Measurements from ENCODE around the gene TAS2R31.

DNA sequence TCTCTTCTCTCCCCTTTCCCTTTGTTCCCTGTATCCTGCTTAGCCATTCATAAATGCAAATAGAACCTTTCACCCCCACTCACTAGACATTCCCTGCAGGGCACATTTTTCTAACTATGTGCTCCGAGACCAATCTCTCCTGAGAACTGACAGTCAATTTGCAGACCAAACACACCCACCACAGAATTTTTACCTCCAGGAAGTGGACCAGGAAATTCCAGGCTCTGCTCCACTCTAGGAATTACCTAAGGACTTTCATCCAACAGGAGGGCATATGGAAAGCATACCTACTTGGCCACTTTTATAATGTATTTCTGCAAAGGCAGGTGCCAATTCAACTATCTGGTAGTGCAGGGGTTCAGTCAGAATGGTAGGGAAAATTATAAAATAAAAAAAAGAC lies 39.8 kb upstream of the TAS2R31 start:
- TF ChIP-seq, protein P1, sequence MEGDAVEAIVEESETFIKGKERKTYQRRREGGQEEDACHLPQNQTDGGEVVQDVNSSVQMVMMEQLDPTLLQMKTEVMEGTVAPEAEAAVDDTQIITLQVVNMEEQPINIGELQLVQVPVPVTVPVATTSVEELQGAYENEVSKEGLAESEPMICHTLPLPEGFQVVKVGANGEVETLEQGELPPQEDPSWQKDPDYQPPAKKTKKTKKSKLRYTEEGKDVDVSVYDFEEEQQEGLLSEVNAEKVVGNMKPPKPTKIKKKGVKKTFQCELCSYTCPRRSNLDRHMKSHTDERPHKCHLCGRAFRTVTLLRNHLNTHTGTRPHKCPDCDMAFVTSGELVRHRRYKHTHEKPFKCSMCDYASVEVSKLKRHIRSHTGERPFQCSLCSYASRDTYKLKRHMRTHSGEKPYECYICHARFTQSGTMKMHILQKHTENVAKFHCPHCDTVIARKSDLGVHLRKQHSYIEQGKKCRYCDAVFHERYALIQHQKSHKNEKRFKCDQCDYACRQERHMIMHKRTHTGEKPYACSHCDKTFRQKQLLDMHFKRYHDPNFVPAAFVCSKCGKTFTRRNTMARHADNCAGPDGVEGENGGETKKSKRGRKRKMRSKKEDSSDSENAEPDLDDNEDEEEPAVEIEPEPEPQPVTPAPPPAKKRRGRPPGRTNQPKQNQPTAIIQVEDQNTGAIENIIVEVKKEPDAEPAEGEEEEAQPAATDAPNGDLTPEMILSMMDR (IDR thresholded peaks at IDR 0.05): no peak
- TF ChIP-seq EZH2phosphoT487 (IDR thresholded peaks at IDR 0.05): no peak

All from neural progenitor cell (in vitro differentiated cells).